GM23338 (cell line): Measurements from ENCODE around the gene ANKUB1.
"Not testable (repeated sequence)": the region's sequence is repeated elsewhere in the genome, so short reads cannot be mapped to it uniquely, and the experiment has no call there.

ENCODE experiments used
- CREB1 ChIP-seq: fragments of 250-450 bp; sonication (Bioruptor Pico); IDR thresholded peaks from 2 replicates; pipeline ENCODE4 v1.5.0; 2020; ENCODE audit warnings: low read depth, mild to moderate bottlenecking, moderate library complexity
- CTCF ChIP-seq, 2 experiments: fragments of 200-600 bp in 1 of 2; sonication (generic) in 1 of 2; conservative IDR thresholded peaks; 2 replicates each; pipeline versions ENCODE4 v1.5.1 to v1.6.1; 2016 to 2017; ENCODE audit warnings: antibody characterized with exemption in 2 of 2, low read depth in 2 of 2, mild to moderate bottlenecking in 2 of 2, moderate library complexity in 1 of 2
- EZH2 ChIP-seq: fragments of 200-600 bp; sonication (generic); IDR thresholded peaks from one replicate; pipeline ENCODE4 v1.8.0; 2017; ENCODE audit warnings: antibody characterized with exemption, mild to moderate bottlenecking, low read depth; ENCODE audit not compliant: unreplicated experiment
- EZH2phosphoT487 ChIP-seq: fragments of 200-600 bp; sonication (generic); IDR thresholded peaks from one replicate; pipeline ENCODE4 v1.8.1; 2018; ENCODE audit warnings: antibody characterized with exemption; ENCODE audit not compliant: unreplicated experiment
- POLR2AphosphoS5 ChIP-seq: IDR thresholded peaks from 2 replicates; pipeline ENCODE4 v1.6.1; 2016; ENCODE audit warnings: antibody characterized with exemption, low read depth
- REST ChIP-seq: IDR thresholded peaks from one replicate; pipeline ENCODE4 v1.6.1; 2018; ENCODE audit warnings: antibody characterized with exemption; ENCODE audit not compliant: unreplicated experiment

GRCh38 chr3:149829631-149830030, 37.3 kb upstream of the ANKUB1 start:
- not testable (repeated sequence) for TF ChIP-seq CTCF (conservative IDR thresholded peaks at IDR 0.05; ENCODE audit: low read depth in 2 of 2); CREB1 (CRISPR knock-in tag); POLR2AphosphoS5; EZH2phosphoT487; REST; EZH2
